GM21529 (cell line): ENCODE data around the gene GRM4.

Experiments used
- ATAC-seq: cut with Tn5 transposase; IDR thresholded peaks from one replicate; pipeline ENCODE4 v1.9.1; 2021; ENCODE audit not compliant: unreplicated experiment

Gene GRM4

GRCh38 chr6:33983109-33983716, 162.7 kb downstream of the GRM4 start:
- ATAC-seq: no peak

GRCh38 chr6:33981861-33982260, 164.0 kb downstream of the GRM4 start:
- no peak for ATAC-seq

- ATAC-seq: no peak
Observed at GRCh38 chr6:33981421-33981820, 164.5 kb downstream of the GRM4 start.

GRCh38 chr6:33980176-33981175, 165.4 kb downstream of the GRM4 start:
- no peak for ATAC-seq

GRCh38 chr6:33979750-33980149, 166.1 kb downstream of the GRM4 start:
- no peak for ATAC-seq

- no peak for ATAC-seq
Observed at GRCh38 chr6:33978412-33979150, 167.3 kb downstream of the GRM4 start.

- ATAC-seq: no peak
Observed at GRCh38 chr6:33977606-33978411, 168.1 kb downstream of the GRM4 start.

- ATAC-seq: no peak
Observed at GRCh38 chr6:33976437-33977360, 169.2 kb downstream of the GRM4 start.

- ATAC-seq: no peak
Observed at GRCh38 chr6:33975661-33976436, 170.0 kb downstream of the GRM4 start.

GRCh38 chr6:33974471-33974870, 171.4 kb downstream of the GRM4 start:
- ATAC-seq: no peak

- no peak for ATAC-seq
Observed at GRCh38 chr6:33974030-33974429, 171.9 kb downstream of the GRM4 start.

GRCh38 chr6:33971580-33971979, 174.3 kb downstream of the GRM4 start:
- ATAC-seq: no peak
